HepG2 (cell line): ENCODE measurements around the gene TMEM63B. TPM values are rescaled to one million over a fixed set of nuclear protein-coding genes. Genes with fewer than 3 reads are reported as not detected.

ENCODE experiments used
- ATF1 ChIP-seq: IDR thresholded peaks from 2 replicates; pipeline ENCODE4 v1.6.1; 2016; ENCODE audit warnings: mild to moderate bottlenecking, control low read depth
- ATF7-NPFF ChIP-seq: sonication (generic); formaldehyde crosslinking; IDR thresholded peaks from 2 replicates; pipeline ENCODE4 v1.8.1; 2023; ENCODE audit warnings: mild to moderate bottlenecking, low read depth, missing genetic modification reagents, moderate library complexity
- CENPX ChIP-seq: sonication (generic); formaldehyde crosslinking; IDR thresholded peaks from 2 replicates; pipeline ENCODE4 v1.9.0; 2021; ENCODE audit warnings: mild to moderate bottlenecking, missing genetic modification reagents, moderate library complexity
- DDIT3 ChIP-seq: sonication (generic); formaldehyde crosslinking; IDR thresholded peaks from 2 replicates; pipeline ENCODE4 v1.4.0; 2020; ENCODE audit warnings: mild to moderate bottlenecking, missing genetic modification reagents
- E2F5 ChIP-seq: sonication (generic); formaldehyde crosslinking; conservative IDR thresholded peaks from 2 replicates; pipeline ENCODE4 v1.4.0; 2020; ENCODE audit warnings: missing genetic modification reagents
- FUBP1 ChIP-seq: sonication (generic); formaldehyde crosslinking; IDR thresholded peaks from 2 replicates; pipeline ENCODE4 v1.5.1; 2020; ENCODE audit warnings: missing genetic modification reagents, mild to moderate bottlenecking, borderline replicate concordance
- PAXIP1 ChIP-seq: sonication (generic); formaldehyde crosslinking; conservative IDR thresholded peaks from 2 replicates; pipeline ENCODE4 v1.4.0; 2020; ENCODE audit warnings: mild to moderate bottlenecking, missing genetic modification reagents, moderate library complexity
- PITX1 ChIP-seq: sonication (generic); formaldehyde crosslinking; IDR thresholded peaks from 2 replicates; pipeline ENCODE4 v1.5.1; 2020; ENCODE audit warnings: mild to moderate bottlenecking, missing genetic modification reagents
- REPIN1 ChIP-seq: sonication (generic); formaldehyde crosslinking; IDR thresholded peaks from 2 replicates; pipeline ENCODE4 v1.8.0; 2022; ENCODE audit warnings: missing genetic modification reagents, low read depth, mild to moderate bottlenecking, borderline replicate concordance
- RXRB ChIP-seq: IDR thresholded peaks from 2 replicates; pipeline ENCODE4 v1.6.1; 2016; ENCODE audit warnings: borderline replicate concordance, missing genetic modification reagents, missing compliant biosample characterization
- SIX4 ChIP-seq: sonication (generic); formaldehyde crosslinking; IDR thresholded peaks from 2 replicates; pipeline ENCODE4 v1.4.0; 2020; ENCODE audit warnings: missing genetic modification reagents
- SMYD3 ChIP-seq: sonication (generic); formaldehyde crosslinking; IDR thresholded peaks from 2 replicates; pipeline ENCODE4 v1.8.1; 2023; ENCODE audit warnings: mild to moderate bottlenecking, missing genetic modification reagents
- THAP11 ChIP-seq: IDR thresholded peaks from 2 replicates; pipeline ENCODE4 v1.6.1; 2016; ENCODE audit warnings: missing biosample characterization, missing genetic modification reagents
- THRA ChIP-seq: sonication (generic); formaldehyde crosslinking; IDR thresholded peaks from 2 replicates; pipeline ENCODE4 v1.4.0; 2020; ENCODE audit warnings: missing genetic modification reagents, borderline replicate concordance
- TOPORS ChIP-seq: sonication (generic); formaldehyde crosslinking; IDR thresholded peaks from 2 replicates; pipeline ENCODE4 v1.8.0; 2023; ENCODE audit warnings: mild to moderate bottlenecking, missing genetic modification reagents
- ZIK1 ChIP-seq: sonication (generic); formaldehyde crosslinking; IDR thresholded peaks from 2 replicates; pipeline ENCODE4 v1.5.0; 2020; ENCODE audit warnings: mild to moderate bottlenecking, low read depth, missing genetic modification reagents, borderline replicate concordance
- ZNF230 ChIP-seq: sonication (generic); formaldehyde crosslinking; IDR thresholded peaks from 2 replicates; pipeline ENCODE4 v1.4.0; 2020; ENCODE audit warnings: mild to moderate bottlenecking, missing genetic modification reagents
- ZSCAN5A ChIP-seq: sonication (generic); formaldehyde crosslinking; IDR thresholded peaks from 2 replicates; pipeline ENCODE4 v1.8.0; 2022; ENCODE audit warnings: mild to moderate bottlenecking, missing genetic modification reagents, borderline replicate concordance
- polyA plus RNA-seq, 8 experiments: library from polyadenylated mRNA; depleted of rRNA in 3 of 8; stranded (reverse) in 7 of 8; unstranded in 1 of 8; fragments of >200 nt; fragmentation: Illumina TruSeq in 4 of 8; extraction: Trizol in 4 of 8; gene quantifications; 2 replicates each; pipeline versions ENCODE4 v1.2.1 to v1.2.3, GENCODE V29; 2011 to 2016; ENCODE audit warnings: low read depth in 4 of 8, missing spikeins in 1 of 8, mixed read lengths in 1 of 8; ENCODE audit not compliant: insufficient read depth in 1 of 8
- total RNA-seq, 5 experiments: library from RNA; depleted of rRNA; stranded (reverse); fragments of >200 nt; fragmentation: Illumina TruSeq; extraction: Trizol; gene quantifications; 2 replicates each; pipeline ENCODE4 v1.2.3, GENCODE V29; 2016; ENCODE audit warnings: low read depth in 1 of 5

The TMEM63B gene
- total and polyA plus RNA-seq, 2 of the 13 experiments (the other 11 are each of a cell fraction or from before 2014, with no cell fraction given): 27.4 to 75.8 TPM

GRCh38 chr6:44126320-44127149 is 819 bp upstream of the TMEM63B start (continued):
- TF ChIP-seq FUBP1 (peak; percentile 15; the same call in 1 of the 2 replicates), ATF1 (CRISPR knock-in tag) (0 out of 2 replicates have a peak, but pooled peaks have one; percentile 43), ZSCAN5A (CRISPR knock-in tag) (peak; percentile 66; the same call in 1 of the 2 replicates), TOPORS (CRISPR knock-in tag) (peak; percentile 61; the same call in 1 of the 2 replicates), DDIT3 (no peak), ATF7-NPFF (CRISPR knock-in tag) (peak; percentile 1; the same call in 1 of the 2 replicates), PAXIP1 (CRISPR knock-in tag) (0 out of 2 replicates have a peak, but pooled peaks have one; percentile 11), CENPX (CRISPR knock-in tag) (no peak), E2F5 (no peak), ZIK1 (CRISPR knock-in tag) (0 out of 2 replicates have a peak, but pooled peaks have one; percentile 9), REPIN1 (CRISPR knock-in tag) (peak; percentile 43; the same call in 1 of the 2 replicates), PITX1 (CRISPR knock-in tag) (peak; percentile 46; the same call in 1 of the 2 replicates), RXRB (CRISPR knock-in tag) (0 out of 2 replicates have a peak, but pooled peaks have one; percentile 20), SMYD3 (CRISPR knock-in tag) (peak; percentile 73; the same call in 1 of the 2 replicates), ZNF230 (CRISPR knock-in tag) (0 out of 2 replicates have a peak, but pooled peaks have one; percentile 8), THAP11 (0 out of 2 replicates have a peak, but pooled peaks have one; percentile 27), SIX4 (CRISPR knock-in tag) (peak; percentile 16; the same call in 1 of the 2 replicates), THRA (CRISPR knock-in tag) (no peak)
